Measurements from ENCODE around the gene HOXA2.

Gene HOXA2

GRCh38 chr7:27064159-27064558 lies 38.3 kb downstream of the HOXA2 start:
- H3K4me1 Mint-ChIP-seq: no peaks in the 10 kb centered on the region
- no peak overlapping the region for H3K27ac Mint-ChIP-seq
- H3K9me3 Mint-ChIP-seq: no peaks in the 10 kb centered on the region
- no peak for ATAC-seq
- H3K4me3 Mint-ChIP-seq: no peak overlapping the region
- no peaks in the 10 kb centered on the region for H3K36me3 Mint-ChIP-seq
- DNase-seq (ENCODE audit: low spot score in 2 of 2): no peak

GRCh38 chr7:27062946-27063345 lies 39.5 kb downstream of the HOXA2 start:
- DNase-seq (ENCODE audit: low spot score in 2 of 2) (no peak), ATAC-seq (no peak)
- Mint-ChIP-seq H3K27ac (no peak overlapping the region), H3K4me3 (no peak overlapping the region), H3K36me3 (no peaks in the 10 kb centered on the region), H3K9me3 (no peaks in the 10 kb centered on the region), H3K4me1 (no peaks in the 10 kb centered on the region)

- no peak overlapping the region for H3K4me3 Mint-ChIP-seq
- H3K27ac Mint-ChIP-seq: no peak overlapping the region
- H3K4me1 Mint-ChIP-seq: no peaks in the 10 kb centered on the region
- no peaks in the 10 kb centered on the region for H3K9me3 Mint-ChIP-seq
- H3K36me3 Mint-ChIP-seq: no peaks in the 10 kb centered on the region
- DNase-seq (ENCODE audit: low spot score in 2 of 2): no peak
- no peak for ATAC-seq
These were observed 49.3 kb downstream of the HOXA2 start for GRCh38 chr7:27053153-27053552.

GRCh38 chr7:27051451-27051850 lies 51.0 kb downstream of the HOXA2 start:
- H3K4me1 Mint-ChIP-seq: no peaks in the 10 kb centered on the region
- no peak overlapping the region for H3K4me3 Mint-ChIP-seq
- no peak for ATAC-seq
- no peak overlapping the region for H3K27ac Mint-ChIP-seq
- no peaks in the 10 kb centered on the region for H3K36me3 Mint-ChIP-seq
- H3K9me3 Mint-ChIP-seq: no peaks in the 10 kb centered on the region
- no peak for DNase-seq (ENCODE audit: low spot score in 2 of 2)
